Astrocyte (in vitro differentiated cells and primary cell): Measurements from ENCODE around the gene KDM5B.

Experiments used
- CTCF ChIP-seq: IDR thresholded peaks from 2 replicates; pipeline ENCODE4 v1.5.1; 2011; ENCODE audit warnings: low read depth, mild to moderate bottlenecking, inconsistent platforms, low read length, moderate library complexity; ENCODE audit not compliant: insufficient read depth
- EZH2 ChIP-seq: IDR thresholded peaks from 2 replicates; pipeline ENCODE4 v1.6.1; 2012; ENCODE audit warnings: mild to moderate bottlenecking, low read length, inconsistent platforms; ENCODE audit not compliant: insufficient read depth

DNA sequence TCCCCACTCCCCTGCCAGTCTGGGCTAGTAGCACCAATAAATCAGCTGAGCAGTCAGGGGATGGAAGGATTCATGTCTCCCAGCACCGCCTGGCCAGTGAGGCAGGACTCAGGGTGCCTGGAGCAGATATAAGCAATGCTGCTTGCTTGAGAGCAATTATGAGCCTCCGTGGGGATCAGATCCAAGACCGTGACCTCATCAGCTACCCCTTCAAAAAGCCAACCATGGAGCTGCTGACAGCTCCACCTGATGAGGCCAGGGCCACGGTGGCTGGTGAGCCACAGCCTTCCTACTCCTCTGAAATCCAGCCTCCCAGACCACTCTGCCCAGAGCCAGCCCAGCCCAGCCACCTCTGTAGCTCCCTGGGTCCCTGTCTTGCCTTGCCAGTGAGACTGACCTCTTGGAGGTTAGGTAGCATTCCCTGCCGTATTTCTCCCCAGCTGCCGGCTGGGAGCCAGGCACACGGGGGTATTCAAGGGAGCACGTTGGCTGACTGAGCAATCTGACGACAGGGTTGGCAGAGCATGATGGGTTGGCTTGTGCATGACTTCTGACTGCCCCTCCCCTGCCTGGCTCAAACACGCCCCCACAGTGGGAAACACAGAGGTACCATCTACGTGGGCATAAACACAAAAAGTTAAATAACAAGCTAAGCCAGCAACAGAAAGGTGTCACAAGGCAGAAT, 126.3 kb downstream of the KDM5B start:
- TF ChIP-seq CTCF, result no peak
- no peak for TF ChIP-seq EZH2
